HG03442 (cell line): ENCODE results near the gene PCGF5.
A peak's percentile ranks its signal among the peaks of the same experiment; 100 is the strongest.
"Not testable (repeated sequence)": the region's sequence is repeated elsewhere in the genome, so short reads cannot be mapped to it uniquely, and the experiment has no call there.

Experiments used
- ATAC-seq: cut with Tn5 transposase; IDR thresholded peaks from one replicate; pipeline ENCODE4 v1.9.1; 2021; ENCODE audit warnings: mild to moderate bottlenecking, moderate library complexity; ENCODE audit not compliant: unreplicated experiment

Gene PCGF5

DNA sequence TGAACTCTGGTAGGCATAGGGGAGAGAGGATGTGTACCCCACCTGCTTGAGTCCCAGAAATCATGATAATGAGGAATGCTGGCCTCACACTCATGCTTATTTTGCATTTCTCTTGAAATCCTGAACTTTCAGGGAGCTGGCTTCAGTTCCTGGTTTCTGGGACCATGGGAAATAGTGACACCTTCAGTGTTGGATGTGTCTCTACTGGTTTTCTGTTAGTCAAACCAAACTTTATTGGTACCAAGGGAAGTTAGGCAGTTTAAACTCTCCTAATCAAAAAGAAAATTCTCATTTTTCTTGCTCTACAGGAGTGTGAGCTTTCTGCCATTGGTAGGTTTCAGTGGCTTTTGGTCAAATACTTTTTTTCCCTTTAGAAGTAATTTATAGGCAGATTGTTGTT, 11.8 kb upstream of the PCGF5 start:
- no peak for ATAC-seq

DNA sequence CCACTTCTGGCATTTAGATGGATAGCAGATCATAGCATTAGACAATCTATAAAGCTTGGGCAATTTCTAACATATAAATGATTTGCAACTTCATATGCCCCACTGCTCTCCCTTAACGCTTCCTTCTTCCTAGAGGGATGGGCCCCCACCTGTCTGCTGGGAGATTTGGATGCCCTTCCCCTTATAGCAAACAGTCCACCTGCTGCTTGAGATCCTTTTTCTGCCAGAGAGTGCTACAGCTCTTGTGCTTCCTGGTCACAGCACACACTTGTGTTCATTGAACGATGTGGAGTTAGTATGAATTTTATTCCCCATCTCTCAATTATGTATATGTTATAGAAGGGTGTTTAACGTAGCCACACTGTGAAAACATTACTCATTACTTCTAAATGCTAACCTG, 10.4 kb upstream of the PCGF5 start:
- ATAC-seq = no peak

DNA sequence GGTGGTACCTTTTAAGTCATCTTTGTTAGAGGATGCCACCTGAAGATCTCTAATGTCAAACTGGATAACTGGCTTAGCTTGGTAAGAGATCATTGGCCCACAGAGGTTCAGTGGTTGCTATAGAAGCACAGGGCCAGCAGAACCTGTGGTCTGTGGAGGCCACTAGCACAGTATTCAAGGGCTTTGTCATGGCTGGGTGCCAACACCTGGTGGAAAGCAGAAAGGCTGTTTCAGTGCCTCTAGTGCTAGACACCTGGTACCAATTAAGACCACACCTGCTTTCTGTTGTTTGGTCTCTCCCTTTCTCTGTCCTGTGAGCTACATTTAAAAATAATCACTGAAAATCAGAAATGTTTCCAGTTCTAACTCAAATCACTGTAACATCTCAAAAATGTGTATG, 10.0 kb upstream of the PCGF5 start:
- ATAC-seq = peak; percentile 71

DNA sequence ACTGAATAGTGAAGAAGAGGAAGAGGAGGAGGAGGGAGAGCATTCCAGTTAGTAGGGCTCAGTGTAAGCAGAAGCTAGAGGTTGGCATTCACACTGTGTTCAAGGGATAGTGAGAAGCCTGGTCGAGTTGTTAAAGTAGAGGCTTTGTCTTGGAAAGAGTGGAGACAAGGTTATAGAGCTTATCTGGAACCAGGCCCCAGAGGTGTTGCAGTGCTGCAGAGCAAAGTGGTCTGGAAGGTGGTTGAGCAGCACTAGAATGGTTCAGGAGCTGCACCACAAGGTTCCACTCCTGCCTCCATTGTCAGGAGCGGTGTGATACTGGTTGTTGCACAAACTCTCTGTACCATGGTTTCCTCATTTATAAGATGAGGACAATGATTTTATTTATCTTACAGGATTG, 8.8 kb upstream of the PCGF5 start:
- no peak for ATAC-seq

DNA sequence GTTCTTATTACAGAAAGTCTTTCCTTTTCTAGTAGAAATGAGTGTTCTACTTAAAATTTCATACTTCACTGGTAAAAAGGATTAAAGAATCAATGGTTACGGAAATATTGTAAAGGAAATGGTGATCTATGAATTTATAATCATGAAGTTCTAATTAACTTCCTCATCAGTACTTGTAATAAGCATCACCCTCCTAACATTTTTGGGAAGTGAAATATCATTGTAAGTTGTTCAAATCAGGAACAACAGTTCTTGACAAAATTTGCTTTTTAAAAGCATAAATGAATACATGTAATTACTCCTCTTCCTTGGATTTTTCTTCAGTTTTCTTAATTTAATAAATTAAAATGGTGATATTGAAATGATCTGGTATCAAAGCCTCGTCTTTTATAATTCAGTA, 5.6 kb upstream of the PCGF5 start:
- ATAC-seq = no peak

DNA sequence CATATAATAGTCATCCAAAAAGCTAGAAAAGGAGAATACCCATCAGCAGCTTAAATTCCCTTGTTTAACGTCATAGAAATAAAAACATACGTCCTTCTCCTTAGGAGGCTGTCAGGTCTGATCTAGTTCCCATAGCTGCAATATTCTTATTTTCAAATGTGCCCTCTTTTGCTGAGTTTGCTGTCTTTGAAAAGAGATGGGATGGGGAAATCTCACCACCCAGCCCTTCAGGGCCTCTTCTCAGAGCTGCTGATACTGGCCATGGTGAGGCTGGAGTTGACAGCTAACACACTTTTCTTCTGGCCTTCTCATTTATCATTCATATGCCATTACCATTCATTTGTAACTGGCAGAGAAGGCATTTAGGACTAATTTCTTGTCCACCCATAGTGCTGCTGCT, 5.1 kb upstream of the PCGF5 start:
- ATAC-seq = no peak

DNA sequence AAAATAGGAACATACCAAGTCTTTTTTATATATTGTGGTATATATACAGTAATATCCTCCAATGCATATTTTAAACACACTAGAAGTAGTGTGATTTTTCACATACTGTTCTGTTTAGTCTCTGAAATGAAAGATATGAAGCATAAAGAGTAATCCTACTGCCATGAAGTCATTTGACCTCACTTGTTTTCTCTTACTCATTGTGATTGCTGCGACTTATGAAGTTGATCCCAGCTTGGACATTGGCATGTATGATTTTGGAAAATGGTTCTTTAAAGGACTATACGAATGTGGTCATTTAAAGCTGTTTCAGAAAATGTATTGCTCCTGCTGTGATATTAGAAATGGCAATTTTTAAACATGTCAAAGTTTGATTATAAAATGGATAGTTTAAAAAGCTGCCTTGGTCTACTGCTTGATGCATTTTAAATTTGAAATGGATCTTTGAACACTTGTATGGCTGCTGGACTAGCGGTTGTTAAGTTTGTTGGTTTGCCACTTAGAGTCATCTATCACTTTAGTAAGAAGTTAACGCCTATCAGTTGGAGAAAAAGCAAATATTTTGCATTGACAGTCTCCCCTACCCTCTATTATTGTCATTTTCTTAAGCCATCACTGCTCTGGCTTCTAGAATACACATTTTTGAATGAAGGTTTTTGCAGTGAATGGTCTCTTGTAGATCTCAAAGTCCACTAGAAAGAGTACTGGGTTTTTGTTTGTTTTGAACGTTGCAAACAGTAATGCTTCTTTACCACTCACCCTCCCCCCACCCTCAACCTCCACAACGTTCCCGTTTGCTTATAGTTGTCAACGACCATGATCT, 881 bp upstream of the PCGF5 start:
- no peak for ATAC-seq

DNA sequence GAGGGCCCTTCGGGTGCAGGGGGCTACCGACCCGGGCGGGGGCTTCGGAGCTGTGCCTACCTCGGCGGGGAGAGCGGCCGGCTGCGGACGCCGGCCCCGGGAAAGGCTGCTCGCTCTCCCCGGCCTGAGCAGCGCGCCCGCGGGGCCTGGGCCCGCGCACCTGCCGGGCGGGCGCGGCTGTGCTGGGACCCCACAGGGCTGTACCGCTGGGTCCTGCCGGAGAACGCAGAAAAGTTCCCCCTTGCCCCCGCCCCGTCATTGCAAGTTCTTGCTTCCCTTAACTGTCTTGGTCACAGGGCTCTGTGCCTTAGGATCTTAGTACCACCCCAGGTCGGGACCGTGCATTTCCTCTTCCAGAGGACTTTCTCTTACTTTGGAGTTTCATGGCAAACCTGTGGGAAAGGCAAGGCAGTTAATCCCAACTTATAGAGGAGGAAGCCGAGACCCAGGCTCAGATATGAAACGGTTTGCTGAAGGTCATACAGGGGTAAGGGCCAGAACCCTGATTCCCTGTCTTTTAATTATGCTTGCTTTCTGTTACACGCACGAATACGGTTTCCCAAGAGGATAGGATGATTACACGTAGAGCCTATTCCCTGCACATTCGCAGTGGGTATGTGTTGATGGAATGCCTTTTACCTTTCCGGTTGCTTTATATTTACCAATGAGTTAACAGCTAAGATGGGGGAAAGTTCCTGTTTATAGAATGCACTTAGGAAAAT, 652 bp downstream of the PCGF5 start:
- ATAC-seq = peak; percentile 29

DNA sequence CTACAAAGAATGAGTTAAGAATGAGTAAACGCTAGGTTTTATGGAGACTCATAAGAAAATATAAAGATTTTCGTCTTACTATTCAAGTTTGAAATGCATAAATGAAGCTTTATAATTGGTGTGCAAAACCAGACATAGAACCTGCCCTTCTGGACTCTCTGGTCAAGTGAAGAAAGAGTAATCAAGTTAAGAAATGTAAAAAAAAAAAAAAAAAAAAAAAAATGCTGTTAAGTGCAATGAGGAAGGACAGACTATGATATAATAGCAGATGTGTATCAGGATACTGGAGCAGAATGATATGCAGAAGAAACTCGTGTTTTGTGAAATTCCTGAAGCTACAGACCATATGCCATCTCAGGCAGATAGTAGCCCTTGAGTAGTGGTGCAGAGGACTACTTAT, 5.6 kb downstream of the PCGF5 start:
- no peak for ATAC-seq

DNA sequence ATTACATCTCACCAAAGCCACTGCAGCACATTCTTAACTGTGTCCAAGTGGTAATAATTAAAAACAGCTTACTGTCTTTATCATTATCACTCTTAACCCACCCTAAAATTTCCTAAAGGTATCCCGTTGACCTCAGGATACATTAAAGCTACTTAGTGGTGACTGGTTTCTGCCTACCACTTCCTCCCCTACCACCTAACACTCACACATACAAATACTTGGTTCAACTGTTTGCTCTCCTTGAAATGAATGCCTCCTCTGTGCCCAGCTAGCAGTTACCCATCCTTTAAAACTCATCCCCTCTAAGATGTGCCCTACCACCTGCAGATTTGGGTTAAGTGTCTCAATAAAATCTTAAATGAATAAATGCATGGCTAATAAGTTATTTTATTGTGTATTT, 7.1 kb downstream of the PCGF5 start:
- no peak for ATAC-seq

DNA sequence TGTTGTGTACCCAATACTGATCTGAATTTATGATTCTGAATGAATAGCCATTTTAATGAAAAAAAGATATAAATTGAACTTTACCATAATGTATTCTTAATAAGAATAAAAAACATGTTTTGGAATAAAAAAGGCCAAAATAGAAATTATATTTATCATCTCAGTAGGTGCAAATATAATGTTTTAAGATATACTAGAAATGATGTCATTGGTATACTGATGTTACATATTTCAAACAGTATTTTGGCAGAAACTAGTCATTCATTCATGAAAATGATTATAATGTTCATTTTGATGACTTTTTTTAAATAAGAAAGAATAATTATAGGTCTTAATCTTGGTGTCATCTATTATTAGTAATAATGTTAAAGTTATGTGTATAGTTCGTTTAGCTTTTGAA, 9.2 kb downstream of the PCGF5 start:
- ATAC-seq = no peak

DNA sequence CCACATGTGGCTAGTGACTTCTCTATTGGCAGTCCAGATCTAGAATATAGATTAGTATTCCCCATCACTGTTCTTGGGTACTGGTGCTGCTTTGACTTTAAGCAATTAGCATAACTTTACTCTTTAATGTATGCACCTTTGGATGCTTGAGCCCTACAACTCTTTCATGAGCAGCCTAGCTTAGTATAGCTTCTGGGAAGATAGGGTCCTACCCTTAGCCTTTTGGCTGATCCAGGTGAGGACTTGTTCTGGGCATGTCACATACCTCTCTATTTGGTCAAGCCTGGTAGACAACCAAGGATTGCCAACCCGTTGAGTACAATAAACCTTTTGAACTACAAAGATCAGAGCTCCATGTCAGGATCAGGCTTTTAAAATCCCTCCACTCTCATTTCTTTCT, 17.7 kb downstream of the PCGF5 start:
- no peak for ATAC-seq

DNA sequence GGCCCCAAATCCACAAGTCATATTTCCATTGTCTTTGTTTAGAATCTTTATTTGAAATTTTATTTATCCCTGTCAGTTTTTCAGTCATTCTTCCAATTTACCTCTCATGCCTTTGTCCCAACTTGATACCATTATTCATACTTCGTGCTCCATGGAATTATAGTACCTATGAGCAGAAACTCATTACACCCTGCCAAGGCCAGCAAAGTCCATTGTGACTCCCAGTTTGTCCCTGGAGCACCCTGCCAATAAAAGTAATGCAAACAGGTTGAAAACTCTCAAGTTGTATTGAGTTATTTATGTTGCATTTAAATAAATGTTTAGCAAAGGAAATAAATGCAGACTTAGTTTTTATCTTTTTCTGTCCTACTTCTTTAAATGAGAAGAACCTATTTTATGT, 19.3 kb downstream of the PCGF5 start:
- no peak for ATAC-seq

DNA sequence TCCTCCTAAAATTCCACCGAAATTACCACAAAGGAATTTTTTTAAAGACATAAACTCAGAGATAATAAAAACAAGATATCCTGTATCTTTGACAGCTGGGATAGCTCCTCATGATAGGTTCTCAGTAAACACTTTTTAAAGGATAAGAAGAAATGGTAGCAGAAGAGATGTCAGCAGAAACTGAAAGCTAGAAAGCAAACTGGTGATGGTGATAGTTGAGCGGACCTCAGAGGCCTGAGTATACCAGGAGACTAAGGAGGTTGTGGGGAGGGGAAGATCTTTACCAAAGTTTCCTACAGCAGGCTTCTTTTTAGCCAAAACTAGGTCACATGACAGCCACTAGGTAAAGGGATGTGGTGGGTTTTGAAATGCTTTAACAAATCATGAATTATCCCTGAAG, 22.5 kb downstream of the PCGF5 start:
- no peak for ATAC-seq

DNA sequence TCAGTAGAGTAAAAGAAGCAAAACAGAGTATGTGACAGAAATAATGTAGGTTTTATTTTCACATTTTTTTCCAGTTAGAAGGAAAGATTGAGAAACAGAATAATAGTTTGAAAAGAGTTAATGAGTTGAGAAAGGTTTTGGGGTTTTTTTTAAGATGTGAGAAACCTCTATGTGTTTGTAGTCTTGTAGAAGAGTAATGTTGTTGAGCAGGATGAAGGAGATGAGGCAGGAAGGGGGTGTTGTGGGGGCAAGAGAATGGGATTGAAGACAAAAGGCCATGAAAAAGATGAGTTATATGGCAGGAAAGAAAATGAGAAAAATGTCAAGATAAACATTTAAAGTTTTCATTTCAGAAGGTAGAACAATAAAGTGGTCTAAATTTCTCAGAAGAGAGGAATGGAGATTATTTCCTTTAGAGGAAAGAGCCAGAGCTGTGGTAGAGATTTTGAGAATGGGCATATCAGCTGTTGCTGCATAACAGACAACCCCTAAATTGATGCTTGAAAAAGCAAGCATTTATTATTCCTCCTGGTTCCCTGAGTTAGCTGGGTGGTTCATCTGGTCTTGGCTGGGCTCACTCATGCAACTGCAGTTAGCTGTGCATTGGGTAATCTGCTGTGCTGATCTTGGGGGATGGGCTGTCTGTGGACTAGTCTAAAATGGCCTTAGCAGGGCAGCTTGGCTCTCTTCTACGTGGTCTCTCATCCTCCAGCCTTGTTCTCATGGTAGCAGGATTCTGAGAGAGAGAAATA, 27.1 kb downstream of the PCGF5 start:
- ATAC-seq = no peak

DNA sequence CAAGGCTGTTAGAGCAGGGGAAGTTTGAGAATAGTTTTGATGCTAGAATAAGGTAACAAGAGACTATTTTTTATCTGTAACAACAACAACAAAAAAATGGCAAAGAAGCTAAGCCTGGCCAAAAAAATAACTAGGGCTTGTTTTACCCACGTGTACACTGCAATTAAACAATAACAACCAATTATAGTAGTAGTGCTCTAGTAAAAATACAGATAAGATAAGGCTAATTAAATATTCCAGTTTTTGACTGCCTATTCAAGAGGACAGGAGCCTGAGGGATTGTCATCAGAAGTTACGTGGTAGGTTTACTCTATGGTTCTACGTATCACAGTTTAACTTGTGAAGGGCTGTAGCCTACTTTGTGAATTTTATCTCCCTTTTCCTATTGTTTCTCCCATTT, 29.2 kb downstream of the PCGF5 start:
- ATAC-seq = no peak

DNA sequence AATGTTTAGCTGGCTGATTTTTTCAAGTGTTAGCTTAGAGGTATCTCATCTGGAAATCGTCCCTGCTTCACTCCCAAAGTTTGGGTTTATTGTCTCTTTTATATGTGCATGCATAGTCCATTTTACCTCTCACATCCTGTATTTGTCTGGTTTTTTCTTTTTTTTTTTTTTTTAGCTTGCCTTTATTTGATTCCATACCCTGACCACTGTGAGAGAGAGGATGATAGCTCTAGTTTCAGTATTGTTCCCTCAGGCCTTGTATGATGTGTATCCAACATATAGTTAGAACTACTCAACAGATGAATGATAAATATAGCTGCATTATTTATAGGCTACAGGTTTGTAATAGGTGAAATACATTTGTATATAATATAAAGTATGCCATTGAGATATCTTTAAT, 29.9 kb downstream of the PCGF5 start:
- ATAC-seq = no peak

DNA sequence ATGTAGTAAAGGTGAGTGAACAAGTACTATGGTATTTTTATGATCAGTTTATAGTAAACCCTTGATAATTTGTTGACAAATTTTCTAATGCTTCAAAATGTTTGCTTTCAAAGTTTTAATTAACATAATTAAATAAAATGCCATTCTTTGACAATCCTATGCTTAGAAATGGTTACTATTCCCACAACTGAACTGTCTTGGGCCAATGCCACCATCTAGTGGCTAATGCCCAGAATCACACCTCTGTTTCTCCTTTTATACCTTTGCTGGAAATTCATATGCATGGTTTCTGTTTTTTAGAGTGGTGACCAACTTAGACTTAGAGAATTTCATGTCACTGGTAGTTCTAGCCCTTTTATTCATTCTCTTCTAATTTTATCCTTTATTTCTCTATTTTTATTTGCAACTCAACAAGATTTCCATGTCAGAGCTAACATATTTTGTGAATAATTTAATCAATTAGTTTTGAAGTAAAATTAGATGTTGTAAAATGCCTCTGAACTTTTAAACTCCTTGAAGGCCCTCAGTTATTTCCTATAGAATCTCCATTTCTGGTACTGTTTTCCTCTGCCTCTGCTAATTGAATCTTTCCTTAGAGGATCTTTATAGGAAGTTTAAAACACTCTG, 31.1 kb downstream of the PCGF5 start:
- peak; percentile 57 for ATAC-seq

DNA sequence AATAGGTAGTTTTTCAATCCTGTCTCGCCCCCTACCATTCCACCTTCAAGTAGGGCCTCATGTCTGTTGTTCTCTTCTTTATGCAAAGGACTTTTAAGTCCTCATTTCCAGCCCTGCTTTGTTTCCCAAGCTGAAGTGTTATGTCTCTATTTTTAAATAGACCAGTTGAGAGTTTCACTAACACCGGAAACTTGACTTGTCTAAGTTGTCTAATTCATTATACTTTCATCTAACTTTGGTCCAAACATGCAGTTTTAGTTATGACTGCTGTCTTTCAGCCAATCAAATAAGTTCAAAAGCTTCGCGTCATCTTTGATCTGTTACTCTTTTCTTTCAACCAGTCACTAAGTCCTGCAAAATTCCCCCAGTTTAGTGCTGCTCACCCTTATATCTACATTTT, 32.8 kb downstream of the PCGF5 start:
- ATAC-seq = no peak

DNA sequence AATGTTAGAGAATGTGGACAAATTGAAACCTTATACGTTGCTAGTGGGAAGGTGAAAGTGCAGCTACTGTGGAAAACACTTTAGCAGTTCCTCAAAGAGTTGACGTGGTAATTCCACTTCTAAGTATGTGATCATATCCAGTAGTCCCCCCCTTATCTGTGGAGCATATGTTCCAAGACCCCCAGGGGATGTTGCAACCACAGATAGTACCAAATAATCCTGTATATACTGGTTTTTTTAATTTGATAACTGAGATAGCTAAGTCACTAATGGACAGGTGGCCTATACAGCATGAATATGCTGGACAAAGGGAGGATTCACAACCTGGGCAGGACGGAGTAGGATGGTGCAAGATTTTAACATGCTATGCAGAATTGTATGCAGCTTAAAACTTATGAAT, 36.8 kb downstream of the PCGF5 start:
- no peak for ATAC-seq

DNA sequence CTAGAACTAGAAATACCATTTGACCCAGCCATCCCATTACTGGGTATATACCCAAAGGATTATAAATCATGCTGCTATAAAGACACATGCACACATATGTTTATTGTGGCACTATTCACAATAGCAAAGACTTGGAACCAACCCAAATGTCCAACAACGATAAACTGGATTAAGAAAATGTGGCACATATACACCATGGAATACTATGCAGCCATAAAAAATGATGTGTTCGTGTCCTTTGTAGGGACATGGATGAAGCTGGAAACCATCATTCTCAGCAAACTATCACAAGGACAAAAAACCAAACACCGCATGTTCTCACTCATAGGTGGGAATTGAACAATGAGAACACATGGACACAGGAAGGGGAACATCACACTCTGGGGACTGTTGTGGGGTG, 40.0 kb downstream of the PCGF5 start:
- ATAC-seq = not testable (repeated sequence)
